NT2/D1 (cell line): ENCODE measurements around the gene KCNQ1.

Source experiments
- DNase-seq: peaks from one replicate; pipeline ENCODE4 v3.0.0-alpha.2; 2011; ENCODE audit warnings: low read depth, low spot score
- H3K27me3 ChIP-seq: 2 replicates; pipeline ENCODE4 v1.6.0; 2011; ENCODE audit warnings: mild to moderate bottlenecking; ENCODE audit not compliant: insufficient read length, insufficient read depth
- H3K36me3 ChIP-seq: 2 replicates; pipeline ENCODE4 v1.6.1; 2011; ENCODE audit warnings: mild to moderate bottlenecking, low read length, mixed read lengths; ENCODE audit not compliant: insufficient read depth, insufficient read length
- H3K4me1 ChIP-seq: 2 replicates; pipeline ENCODE4 v1.5.1; 2011; ENCODE audit not compliant: insufficient read depth, insufficient read length
- H3K4me3 ChIP-seq: 2 replicates; pipeline ENCODE4 v1.5.1; 2011; ENCODE audit warnings: low read depth; ENCODE audit not compliant: insufficient read length
- H3K9ac ChIP-seq: 2 replicates; pipeline ENCODE4 v1.6.0; 2011; ENCODE audit warnings: low read depth; ENCODE audit not compliant: insufficient read length
- H3K9me3 ChIP-seq: 2 replicates; pipeline ENCODE4 v1.5.1; 2011; ENCODE audit warnings: mild to moderate bottlenecking, low read length; ENCODE audit not compliant: insufficient read depth
- SUZ12 ChIP-seq: IDR thresholded peaks from 2 replicates; pipeline ENCODE4 v1.6.1; 2011; ENCODE audit not compliant: insufficient read length, insufficient read depth; ENCODE audit errors: extremely low read depth
- YY1 ChIP-seq: IDR thresholded peaks from 2 replicates; pipeline ENCODE4 v1.6.1; 2011; ENCODE audit not compliant: insufficient read length, insufficient read depth
- ZNF274 ChIP-seq: IDR thresholded peaks from 2 replicates; pipeline ENCODE4 v1.6.1; 2011; ENCODE audit warnings: mild to moderate bottlenecking, low read depth, low read length

Gene KCNQ1

DNA sequence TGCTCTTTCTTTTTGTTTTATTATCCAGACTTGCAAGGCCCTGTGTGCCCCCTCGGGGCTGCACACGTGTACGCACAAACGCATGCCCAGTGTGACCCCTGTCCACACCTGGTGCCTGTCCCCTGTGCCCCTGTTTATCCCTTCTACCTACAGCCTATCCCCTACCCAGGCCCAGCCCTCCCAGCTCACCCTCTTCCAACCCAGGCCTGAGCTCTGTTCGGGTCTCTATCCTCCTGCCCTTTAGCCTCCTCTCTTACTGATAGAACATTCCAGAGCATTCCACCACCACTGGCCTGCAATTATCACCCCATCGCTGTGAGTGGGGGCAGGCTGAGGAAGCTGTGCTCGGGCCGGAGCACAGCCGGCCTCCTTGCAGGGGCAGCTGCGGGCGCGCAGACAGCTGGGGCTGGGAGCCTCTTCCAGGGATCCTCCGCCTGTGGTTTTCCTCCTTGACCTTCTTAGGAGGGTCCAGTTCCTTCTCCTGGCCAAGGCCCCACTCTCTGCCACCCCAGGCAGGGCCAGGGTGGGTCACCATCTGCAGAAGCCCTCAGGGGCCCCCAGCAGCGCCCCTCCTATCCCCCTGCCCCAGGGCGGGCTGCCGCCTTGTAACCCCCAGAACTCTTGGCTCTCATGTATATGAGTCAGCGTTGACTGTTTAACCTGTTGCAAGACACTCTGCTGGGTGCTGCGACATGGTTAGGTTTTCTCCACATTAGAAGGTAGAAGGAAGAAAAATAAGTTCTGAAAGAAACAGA is 296.7 kb downstream of the KCNQ1 start:
- peak overlapping the region; percentile 46 for H3K9ac ChIP-seq

DNA sequence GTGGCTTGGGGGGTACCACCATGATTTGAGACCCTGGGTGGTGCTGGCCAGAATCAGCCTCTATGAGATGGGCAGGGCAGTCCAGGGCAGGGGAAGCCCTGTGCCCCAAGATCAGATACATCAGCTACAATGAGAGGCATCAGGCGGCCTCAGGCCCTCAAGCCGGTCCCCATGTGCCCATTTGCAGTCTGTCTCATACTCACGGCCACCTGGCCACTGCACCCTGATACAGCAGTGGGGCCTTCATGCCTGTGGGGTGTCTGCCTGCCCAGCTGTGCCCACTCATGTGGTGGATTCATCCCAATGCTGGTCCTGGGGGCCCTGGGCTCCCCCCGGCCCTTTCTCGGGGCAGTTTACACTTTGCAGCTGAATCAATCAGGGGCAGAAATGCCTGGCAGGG is 297.4 kb downstream of the KCNQ1 start:
- Histone ChIP-seq H3K9me3 (no peaks in the 10 kb centered on the region), H3K4me3 (no peak overlapping the region), H3K4me1 (peaks cover 34% of the 10 kb centered on the region), H3K9ac (peak overlapping the region; percentile 12), H3K27me3 (peaks cover 6% of the 10 kb centered on the region), H3K36me3 (no peaks in the 10 kb centered on the region)
- TF ChIP-seq SUZ12 (no peak), ZNF274 (no peak)
- no peak for DNase-seq

More for the DNA sequence above, 296.7 kb downstream of the KCNQ1 start:
- H3K4me1 ChIP-seq, result peaks cover 34% of the 10 kb centered on the region
- H3K9me3 ChIP-seq, result no peaks in the 10 kb centered on the region
- no peak for DNase-seq
- H3K36me3 ChIP-seq, result no peaks in the 10 kb centered on the region
- TF ChIP-seq SUZ12 (no peak), ZNF274 (no peak), YY1 (no peak)
- H3K4me3 ChIP-seq, result no peak overlapping the region
- no peaks in the 10 kb centered on the region for H3K27me3 ChIP-seq

DNA sequence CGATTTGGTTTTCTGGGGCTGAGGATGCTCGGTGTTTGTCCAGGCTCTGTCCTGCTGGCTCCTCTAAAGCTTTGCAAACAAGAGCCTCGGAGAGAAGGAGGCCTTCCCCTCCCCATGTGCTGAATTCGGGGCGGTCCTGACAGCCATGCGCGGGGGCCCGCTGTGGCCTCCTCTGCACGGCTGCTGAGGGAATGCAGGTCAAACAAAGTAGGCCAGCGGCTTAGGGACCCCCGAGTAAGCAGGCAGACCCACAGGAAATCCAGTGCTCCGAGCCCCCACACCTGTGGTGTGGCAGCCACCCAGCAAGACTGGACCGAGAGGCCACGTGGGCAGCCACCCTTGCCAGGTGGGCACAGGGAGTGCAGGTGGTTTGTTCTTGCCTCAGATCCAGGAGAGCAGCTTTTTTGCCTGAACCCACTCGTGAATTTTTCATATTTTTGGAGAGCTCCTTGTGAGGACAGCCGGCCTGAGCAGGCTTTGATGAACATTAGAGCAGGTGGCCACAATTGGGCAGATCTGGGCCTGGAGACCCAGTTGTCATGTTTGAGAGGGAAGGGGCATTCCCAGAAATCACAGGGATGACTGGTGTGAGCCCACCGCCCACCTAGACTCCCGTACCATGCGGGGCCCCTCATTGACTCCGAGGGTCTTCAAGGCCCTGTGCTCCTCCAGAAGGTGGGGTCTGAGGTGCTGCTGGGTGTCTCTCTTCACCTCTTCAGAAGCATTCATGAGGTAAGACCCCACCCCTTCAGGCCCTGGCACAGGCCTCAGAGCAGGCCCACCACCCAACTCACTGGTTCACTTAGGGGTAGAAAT is 298.0 kb downstream of the KCNQ1 start:
- H3K27me3 ChIP-seq, result peaks cover 11% of the 10 kb centered on the region
- no peak overlapping the region for H3K4me3 ChIP-seq
- TF ChIP-seq SUZ12 (no peak), YY1 (no peak), ZNF274 (no peak)
- no peaks in the 10 kb centered on the region for H3K36me3 ChIP-seq
- H3K9ac ChIP-seq, result no peak overlapping the region
- no peaks in the 10 kb centered on the region for H3K9me3 ChIP-seq
- no peak for DNase-seq
- H3K4me1 ChIP-seq, result peaks cover 31% of the 10 kb centered on the region

DNA sequence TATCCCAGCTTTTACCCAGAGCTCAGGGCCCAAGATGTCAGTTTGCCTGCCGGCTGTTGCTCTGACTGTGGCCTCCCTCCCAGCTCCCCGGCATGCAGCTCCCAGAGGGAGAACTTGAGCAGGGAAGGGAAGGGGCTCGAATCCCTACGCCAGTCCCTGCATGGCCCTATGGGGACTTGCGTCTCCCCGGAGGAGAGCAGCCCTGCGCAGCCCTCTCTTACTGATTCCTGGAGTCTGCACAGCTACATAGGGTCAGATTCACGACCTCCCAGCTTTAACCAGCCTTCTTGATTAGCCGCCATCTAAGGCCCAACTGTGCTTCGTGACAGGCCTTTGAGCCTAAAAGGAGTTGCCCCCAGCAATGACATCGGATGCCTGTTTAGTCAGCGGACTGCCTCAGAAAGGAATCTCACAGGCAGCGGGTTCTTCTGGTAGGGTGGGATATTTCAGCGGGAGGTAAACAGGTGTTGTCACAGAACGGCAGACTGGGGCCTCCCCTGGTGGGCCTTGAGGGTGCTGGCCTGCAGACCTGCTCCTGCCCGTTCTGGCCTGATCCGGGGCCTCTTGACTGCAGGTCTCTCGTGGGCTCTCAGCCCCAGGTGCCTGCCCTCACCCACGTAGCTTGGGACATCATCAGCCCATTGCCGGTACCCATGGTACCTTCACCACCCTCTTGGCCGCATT is 298.8 kb downstream of the KCNQ1 start:
- Histone ChIP-seq H3K4me3 (no peak overlapping the region), H3K36me3 (no peaks in the 10 kb centered on the region), H3K27me3 (peaks cover 13% of the 10 kb centered on the region), H3K9ac (no peak overlapping the region), H3K4me1 (peaks cover 26% of the 10 kb centered on the region), H3K9me3 (no peaks in the 10 kb centered on the region)
- TF ChIP-seq ZNF274 (no peak), YY1 (no peak), SUZ12 (no peak)
- no peak for DNase-seq

DNA sequence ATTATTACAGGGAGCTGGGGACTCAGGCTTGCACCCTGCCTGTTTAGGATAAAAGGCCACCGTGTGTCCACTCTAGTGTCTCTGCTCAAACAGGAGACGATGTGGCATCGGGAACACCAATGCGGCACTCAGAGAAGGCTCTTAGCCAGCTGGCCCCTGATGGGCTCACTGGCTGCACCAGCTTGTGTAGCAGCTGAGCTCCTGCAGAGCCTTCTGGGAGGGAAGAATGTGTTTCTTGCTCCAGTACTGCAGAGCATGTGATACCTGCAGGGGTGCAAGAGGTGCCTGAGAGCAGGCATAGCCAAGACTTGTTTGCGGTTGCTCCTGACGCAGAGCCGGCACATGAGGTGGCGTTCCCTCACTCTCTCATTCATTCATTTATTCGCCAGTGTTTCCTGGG is 299.4 kb downstream of the KCNQ1 start:
- H3K4me1 ChIP-seq, result peaks cover 26% of the 10 kb centered on the region
- DNase-seq, result no peak
- no peak for TF ChIP-seq YY1
- no peak for TF ChIP-seq ZNF274
- no peak for TF ChIP-seq SUZ12
- H3K27me3 ChIP-seq, result peaks cover 15% of the 10 kb centered on the region
- no peaks in the 10 kb centered on the region for H3K9me3 ChIP-seq
- no peak overlapping the region for H3K9ac ChIP-seq
- H3K36me3 ChIP-seq, result no peaks in the 10 kb centered on the region
- no peak overlapping the region for H3K4me3 ChIP-seq

DNA sequence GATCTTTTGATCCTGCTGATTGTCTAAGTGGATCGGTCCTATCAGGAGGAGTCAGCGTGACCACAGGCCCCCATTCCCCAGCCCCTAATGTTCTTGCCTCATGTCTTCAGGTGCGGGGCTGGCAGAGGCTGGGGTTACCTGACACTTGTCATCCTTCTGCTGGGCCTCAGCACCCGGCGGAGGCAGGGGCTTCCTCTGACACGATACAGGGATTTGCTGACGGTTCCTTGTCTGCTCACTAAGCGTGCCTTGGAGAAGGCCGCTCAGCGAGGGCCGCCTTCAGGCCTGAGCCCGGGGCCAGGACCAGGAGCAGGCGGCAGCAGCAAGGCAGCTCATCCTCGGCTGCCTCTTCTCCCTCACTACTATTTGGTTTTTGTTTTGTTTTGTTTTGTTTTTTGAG is 300.7 kb downstream of the KCNQ1 start:
- peaks cover 15% of the 10 kb centered on the region for H3K27me3 ChIP-seq
- TF ChIP-seq ZNF274 (no peak), YY1 (no peak), SUZ12 (no peak)
- no peak overlapping the region for H3K4me3 ChIP-seq

More for the DNA sequence above, 300.7 kb downstream of the KCNQ1 start:
- DNase-seq, result no peak
- H3K9me3 ChIP-seq, result no peaks in the 10 kb centered on the region
- no peak overlapping the region for H3K9ac ChIP-seq
- no peaks in the 10 kb centered on the region for H3K36me3 ChIP-seq
- peaks cover 26% of the 10 kb centered on the region for H3K4me1 ChIP-seq
